WTC11 (cell line): ENCODE measurements around the gene SSNA1. TPM values are rescaled to one million over a fixed set of nuclear protein-coding genes. Genes with fewer than 3 reads are reported as not detected.

ENCODE experiments used
- ATAC-seq: fragments of 200-7000 bp; cut with Tn5 transposase; 2 replicates; pipeline ENCODE4 v1.10.0; 2021; ENCODE audit warnings: mild to moderate bottlenecking, moderate library complexity
- CTCF ChIA-PET: fragments of 300-600 bp; sonication (Branson Sonifier 250); formaldehyde crosslinking; loops from one replicate; lab custom pipeline; 2021; ENCODE audit warnings: antibody characterized with exemption; lab: Charles Lee
- POLR2A ChIA-PET: fragments of 350-600 bp; sonication (Branson Sonifier 250); formaldehyde crosslinking; loops from one replicate; lab custom pipeline; 2021; ENCODE audit warnings: antibody characterized with exemption; lab: Charles Lee
- DNase-seq: peaks from one replicate; pipeline ENCODE4 v3.0.0; 2021; ENCODE audit warnings: low spot score
- H3K27ac Mint-ChIP-seq: 2 replicates; pipeline ENCODE4 v1.8.0; 2021; ENCODE audit warnings: mixed read lengths
- H3K27me3 Mint-ChIP-seq: 2 replicates; pipeline ENCODE4 v1.8.0; 2021; ENCODE audit warnings: low read depth, mild to moderate bottlenecking, moderate library complexity, mixed read lengths
- H3K36me3 Mint-ChIP-seq: 2 replicates; pipeline ENCODE4 v1.8.0; 2021; ENCODE audit warnings: mixed read lengths
- H3K4me1 Mint-ChIP-seq: 2 replicates; pipeline ENCODE4 v1.8.0; 2022; ENCODE audit warnings: mixed read lengths
- H3K4me3 Mint-ChIP-seq: 2 replicates; pipeline ENCODE4 v1.8.0; 2021; ENCODE audit warnings: mild to moderate bottlenecking, moderate library complexity, mixed read lengths
- H3K9me3 Mint-ChIP-seq: 2 replicates; pipeline ENCODE4 v1.8.0; 2021; ENCODE audit warnings: mixed read lengths
- EMX1 ChIP-seq: fragments of 250-450 bp; sonication (Bioruptor Pico); IDR thresholded peaks from 2 replicates; pipeline ENCODE4 v1.8.0; 2021; ENCODE audit warnings: mild to moderate bottlenecking
- GTF2I ChIP-seq: fragments of 250-450 bp; sonication (Bioruptor Pico); conservative IDR thresholded peaks from 2 replicates; pipeline ENCODE4 v1.4.0; 2021; ENCODE audit warnings: mild to moderate bottlenecking
- HMGXB4 ChIP-seq: sonication (generic); formaldehyde crosslinking; IDR thresholded peaks from 2 replicates; pipeline ENCODE4 v1.8.1; 2023; ENCODE audit warnings: mild to moderate bottlenecking, moderate library complexity, missing genetic modification reagents
- MLX ChIP-seq: sonication (generic); formaldehyde crosslinking; IDR thresholded peaks from 2 replicates; pipeline ENCODE4 v1.8.1; 2023; ENCODE audit warnings: mild to moderate bottlenecking, missing genetic modification reagents, moderate library complexity
- MXD4 ChIP-seq: fragments of 250-450 bp; sonication (Bioruptor Pico); IDR thresholded peaks from 2 replicates; pipeline ENCODE4 v1.8.0; 2021; ENCODE audit warnings: mild to moderate bottlenecking, moderate library complexity, borderline replicate concordance
- SMAD4 ChIP-seq: sonication (generic); formaldehyde crosslinking; IDR thresholded peaks from 2 replicates; pipeline ENCODE4 v1.8.0; 2022; ENCODE audit warnings: mild to moderate bottlenecking, missing genetic modification reagents
- TEAD4 ChIP-seq: sonication (generic); formaldehyde crosslinking; IDR thresholded peaks from 2 replicates; pipeline ENCODE4 v1.8.0; 2022; ENCODE audit warnings: mild to moderate bottlenecking, missing genetic modification reagents
- TP53 ChIP-seq: sonication (generic); formaldehyde crosslinking; IDR thresholded peaks from 2 replicates; pipeline ENCODE4 v1.8.1; 2023; ENCODE audit warnings: mild to moderate bottlenecking, missing genetic modification reagents
- ZMAT4 ChIP-seq: fragments of 250-450 bp; sonication (Bioruptor Pico); IDR thresholded peaks from 2 replicates; pipeline ENCODE4 v1.9.0; 2021; ENCODE audit warnings: mild to moderate bottlenecking
- ZNF263 ChIP-seq: sonication (generic); formaldehyde crosslinking; IDR thresholded peaks from 2 replicates; pipeline ENCODE4 v1.8.1; 2022; ENCODE audit warnings: low read depth, mild to moderate bottlenecking, moderate library complexity, missing genetic modification reagents
- ZNF396 ChIP-seq: fragments of 250-450 bp; sonication (Bioruptor Pico); IDR thresholded peaks from 2 replicates; pipeline ENCODE4 v1.8.0; 2021; ENCODE audit warnings: mild to moderate bottlenecking, moderate library complexity, borderline replicate concordance
- total RNA-seq: library from RNA; stranded (reverse); gene quantifications from 3 replicates; pipeline ENCODE4 v1.2.3, GENCODE V29; 2021
- TF ChIP-seq, protein P1 (sequence below): sonication (generic); formaldehyde crosslinking; IDR thresholded peaks from 2 replicates; pipeline ENCODE4 v1.8.1; 2023; ENCODE audit warnings: mild to moderate bottlenecking, missing genetic modification reagents, borderline replicate concordance
- TF ChIP-seq, protein P2 (sequence below): fragments of 250-450 bp; sonication (Bioruptor Pico); conservative IDR thresholded peaks from 2 replicates; pipeline ENCODE4 v1.9.0; 2021; ENCODE audit warnings: mild to moderate bottlenecking

SSNA1 gene
- total RNA-seq, 1 experiment from 2014 or later = 102 TPM

DNA sequence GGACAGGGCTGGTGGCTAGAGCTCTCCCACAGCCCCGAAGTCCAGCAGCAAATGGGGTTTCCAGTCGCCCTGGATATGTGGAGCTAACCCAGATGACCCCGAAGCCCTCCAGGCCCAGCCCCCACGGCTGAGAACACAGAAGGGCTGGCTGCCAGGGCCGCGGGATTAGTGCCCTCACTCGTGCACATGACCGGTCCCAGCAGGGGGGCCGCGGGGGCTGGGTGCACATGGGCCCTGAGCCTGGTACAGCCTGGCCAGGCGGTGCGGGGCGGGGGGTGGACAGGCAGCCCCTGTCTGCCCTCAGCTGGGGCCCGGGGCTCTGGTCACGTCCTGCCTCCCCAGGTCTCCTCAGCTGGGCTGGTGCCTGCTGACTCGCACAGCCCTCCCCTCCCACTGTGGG, 5.9 kb downstream of the SSNA1 start:
- no peaks in the 10 kb centered on the region for H3K27me3 Mint-ChIP-seq
- no peak overlapping the region for H3K27ac Mint-ChIP-seq
- no peaks in the 10 kb centered on the region for H3K9me3 Mint-ChIP-seq
- no peak for ATAC-seq
- no peak overlapping the region for H3K4me3 Mint-ChIP-seq
- TF ChIP-seq, protein P1, sequence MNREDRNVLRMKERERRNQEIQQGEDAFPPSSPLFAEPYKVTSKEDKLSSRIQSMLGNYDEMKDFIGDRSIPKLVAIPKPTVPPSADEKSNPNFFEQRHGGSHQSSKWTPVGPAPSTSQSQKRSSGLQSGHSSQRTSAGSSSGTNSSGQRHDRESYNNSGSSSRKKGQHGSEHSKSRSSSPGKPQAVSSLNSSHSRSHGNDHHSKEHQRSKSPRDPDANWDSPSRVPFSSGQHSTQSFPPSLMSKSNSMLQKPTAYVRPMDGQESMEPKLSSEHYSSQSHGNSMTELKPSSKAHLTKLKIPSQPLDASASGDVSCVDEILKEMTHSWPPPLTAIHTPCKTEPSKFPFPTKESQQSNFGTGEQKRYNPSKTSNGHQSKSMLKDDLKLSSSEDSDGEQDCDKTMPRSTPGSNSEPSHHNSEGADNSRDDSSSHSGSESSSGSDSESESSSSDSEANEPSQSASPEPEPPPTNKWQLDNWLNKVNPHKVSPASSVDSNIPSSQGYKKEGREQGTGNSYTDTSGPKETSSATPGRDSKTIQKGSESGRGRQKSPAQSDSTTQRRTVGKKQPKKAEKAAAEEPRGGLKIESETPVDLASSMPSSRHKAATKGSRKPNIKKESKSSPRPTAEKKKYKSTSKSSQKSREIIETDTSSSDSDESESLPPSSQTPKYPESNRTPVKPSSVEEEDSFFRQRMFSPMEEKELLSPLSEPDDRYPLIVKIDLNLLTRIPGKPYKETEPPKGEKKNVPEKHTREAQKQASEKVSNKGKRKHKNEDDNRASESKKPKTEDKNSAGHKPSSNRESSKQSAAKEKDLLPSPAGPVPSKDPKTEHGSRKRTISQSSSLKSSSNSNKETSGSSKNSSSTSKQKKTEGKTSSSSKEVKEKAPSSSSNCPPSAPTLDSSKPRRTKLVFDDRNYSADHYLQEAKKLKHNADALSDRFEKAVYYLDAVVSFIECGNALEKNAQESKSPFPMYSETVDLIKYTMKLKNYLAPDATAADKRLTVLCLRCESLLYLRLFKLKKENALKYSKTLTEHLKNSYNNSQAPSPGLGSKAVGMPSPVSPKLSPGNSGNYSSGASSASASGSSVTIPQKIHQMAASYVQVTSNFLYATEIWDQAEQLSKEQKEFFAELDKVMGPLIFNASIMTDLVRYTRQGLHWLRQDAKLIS (CRISPR knock-in tag) = no peak
- 0 out of 2 replicates have a peak, but pooled peaks have one; percentile 15 for TF ChIP-seq HMGXB4 (CRISPR knock-in tag)
- H3K36me3 Mint-ChIP-seq = no peaks in the 10 kb centered on the region; the same call in 1 of the 2 replicates
- CTCF ChIA-PET = interaction anchor here (1.2 to 2.1 kb wide), 5 partner anchors 19 to 165 kb away, joined by 3 to 16 read pairs (median 4); no protein-coding TSS in a partner anchor
- no peak for DNase-seq
- POLR2A ChIA-PET = interaction anchor here (1.0 kb wide), 1 partner anchor 9 kb away, joined by 3 read pairs; no protein-coding TSS in a partner anchor
- H3K4me1 Mint-ChIP-seq = peaks cover 15% of the 10 kb centered on the region

GRCh38 chr9:137194909-137195308, 6.4 kb downstream of the SSNA1 start:
- Mint-ChIP-seq H3K9me3 (no peaks in the 10 kb centered on the region), H3K27ac (peak overlapping the region; percentile 69; the same call in 1 of the 2 replicates), H3K4me3 (no peak overlapping the region), H3K36me3 (no peaks in the 10 kb centered on the region; the same call in 1 of the 2 replicates), H3K27me3 (no peaks in the 10 kb centered on the region), H3K4me1 (peaks cover 14% of the 10 kb centered on the region)
- POLR2A ChIA-PET = interaction anchor here (1.0 to 1.2 kb wide), 2 partner anchors 9 to 46 kb away, joined by 3 read pairs; no protein-coding TSS in a partner anchor
- no peak for TF ChIP-seq TP53 (CRISPR knock-in tag)
- TF ChIP-seq SMAD4 (CRISPR knock-in tag) = no peak
- TF ChIP-seq MLX = no peak
- TF ChIP-seq, protein P2, sequence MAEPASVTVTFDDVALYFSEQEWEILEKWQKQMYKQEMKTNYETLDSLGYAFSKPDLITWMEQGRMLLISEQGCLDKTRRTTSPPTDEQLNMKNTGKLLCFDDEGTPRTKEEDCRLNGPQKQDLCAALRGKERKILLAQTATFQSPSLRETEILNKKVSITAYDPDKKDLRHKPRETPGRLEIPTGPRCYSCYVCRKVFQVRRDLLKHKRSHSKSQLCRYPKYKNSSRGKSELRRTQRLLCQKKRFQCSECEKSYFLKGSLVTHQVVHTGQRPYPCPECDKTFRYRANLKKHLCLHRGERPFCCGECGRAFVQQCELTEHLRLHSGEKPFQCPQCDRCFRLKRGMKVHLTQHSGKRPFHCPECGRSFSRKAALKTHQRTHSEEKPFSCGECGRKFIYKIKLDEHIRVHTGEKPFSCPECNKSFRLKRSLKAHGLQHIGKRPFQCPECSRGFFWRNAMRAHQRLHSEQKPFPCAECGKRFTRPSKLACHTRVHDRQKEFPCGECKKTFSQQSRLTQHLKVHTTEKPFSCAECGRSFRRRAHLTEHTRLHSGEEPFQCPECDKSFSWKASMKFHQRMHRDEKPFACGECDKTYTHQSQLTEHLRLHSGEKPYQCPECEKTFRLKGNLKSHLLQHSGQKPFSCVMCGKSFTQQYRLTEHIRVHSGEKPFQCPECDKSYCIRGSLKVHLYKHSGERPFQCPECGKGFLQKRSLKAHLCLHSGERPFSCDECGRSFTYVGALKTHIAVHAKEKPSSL = no peak
- TF ChIP-seq MXD4 = no peak
- no peak for TF ChIP-seq GTF2I (CRISPR knock-in tag)
- no peak for TF ChIP-seq EMX1 (CRISPR knock-in tag)
- TF ChIP-seq ZNF396 (CRISPR knock-in tag) = no peak
- CTCF ChIA-PET = interaction anchor here (0.9 to 2.1 kb wide), 4 partner anchors 19 to 159 kb away, joined by 3 to 16 read pairs (median 6); no protein-coding TSS in a partner anchor
- DNase-seq (no peak), ATAC-seq (peak; percentile 8; the same call in 1 of the 2 replicates)

- H3K4me1 Mint-ChIP-seq = peaks cover 14% of the 10 kb centered on the region
- H3K36me3 Mint-ChIP-seq = no peaks in the 10 kb centered on the region; the same call in 1 of the 2 replicates
- no peak overlapping the region for H3K4me3 Mint-ChIP-seq
- H3K9me3 Mint-ChIP-seq = no peaks in the 10 kb centered on the region
- ChIA-PET POLR2A (interaction anchor here (1.2 kb wide), 1 partner anchor 45 kb away, joined by 3 read pairs; no protein-coding TSS in a partner anchor), CTCF (interaction anchor here (0.6 to 2.1 kb wide), 5 partner anchors 20 to 128 kb away, joined by 3 to 16 read pairs (median 3); no protein-coding TSS in a partner anchor)
- DNase-seq (no peak), ATAC-seq (no peak)
- no peak for TF ChIP-seq TEAD4 (CRISPR knock-in tag)
- TF ChIP-seq ZMAT4 (CRISPR knock-in tag) = no peak
- no peak for TF ChIP-seq ZNF263
- no peaks in the 10 kb centered on the region for H3K27me3 Mint-ChIP-seq
- peak overlapping the region; percentile 69 for H3K27ac Mint-ChIP-seq
Observed at GRCh38 chr9:137195525-137196220, 7.2 kb downstream of the SSNA1 start.
